ENCODE measurements around the gene JAKMIP2. TPM values are rescaled to one million over a fixed set of nuclear protein-coding genes. Genes with fewer than 3 reads are reported as not detected.

The JAKMIP2 gene
- total RNA-seq, 1 experiment from 2014 or later, result 67.4 TPM

GRCh38 chr5:147616421-147616820 is 166.1 kb downstream of the JAKMIP2 start:
- no TSS peak for BruUV-seq (replicated peaks)
- Histone ChIP-seq H3K36me3 (ENCODE audit: insufficient read depth, low read length, poor library complexity, severe bottlenecking) (peaks cover 97% of the 10 kb centered on the region), H3K4me1 (ENCODE audit: insufficient read depth, low read length, poor library complexity, severe bottlenecking) (peaks cover 4% of the 10 kb centered on the region), H3K27ac (ENCODE audit: low read depth, low read length, poor library complexity, severe bottlenecking) (no peak overlapping the region), H3K27me3 (replicated peaks; ENCODE audit: insufficient read depth, low read depth, low read length, poor library complexity) (no peaks in the 10 kb centered on the region), H3K4me3 (ENCODE audit: low read depth, low read length, poor library complexity, severe bottlenecking) (no peak overlapping the region), H3K9me3 (ENCODE audit: low read depth, low read length, poor library complexity, severe bottlenecking) (no peaks in the 10 kb centered on the region)
- no peak for DNase-seq (ENCODE audit: low spot score)
- ChIA-PET CTCF (no interaction called here), POLR2A (ENCODE audit: low non-redundant PET) (no interaction called here)
- intact Hi-C loops (cut with micrococcal nuclease; ENCODE audit: unreplicated experiment), result no loop called here
- TF ChIP-seq, protein P1, sequence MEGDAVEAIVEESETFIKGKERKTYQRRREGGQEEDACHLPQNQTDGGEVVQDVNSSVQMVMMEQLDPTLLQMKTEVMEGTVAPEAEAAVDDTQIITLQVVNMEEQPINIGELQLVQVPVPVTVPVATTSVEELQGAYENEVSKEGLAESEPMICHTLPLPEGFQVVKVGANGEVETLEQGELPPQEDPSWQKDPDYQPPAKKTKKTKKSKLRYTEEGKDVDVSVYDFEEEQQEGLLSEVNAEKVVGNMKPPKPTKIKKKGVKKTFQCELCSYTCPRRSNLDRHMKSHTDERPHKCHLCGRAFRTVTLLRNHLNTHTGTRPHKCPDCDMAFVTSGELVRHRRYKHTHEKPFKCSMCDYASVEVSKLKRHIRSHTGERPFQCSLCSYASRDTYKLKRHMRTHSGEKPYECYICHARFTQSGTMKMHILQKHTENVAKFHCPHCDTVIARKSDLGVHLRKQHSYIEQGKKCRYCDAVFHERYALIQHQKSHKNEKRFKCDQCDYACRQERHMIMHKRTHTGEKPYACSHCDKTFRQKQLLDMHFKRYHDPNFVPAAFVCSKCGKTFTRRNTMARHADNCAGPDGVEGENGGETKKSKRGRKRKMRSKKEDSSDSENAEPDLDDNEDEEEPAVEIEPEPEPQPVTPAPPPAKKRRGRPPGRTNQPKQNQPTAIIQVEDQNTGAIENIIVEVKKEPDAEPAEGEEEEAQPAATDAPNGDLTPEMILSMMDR (conservative IDR thresholded peaks at IDR 0.05; ENCODE audit: low read depth, low read length), result no peak
- no peak for TF ChIP-seq EZH2 (IDR thresholded peaks at IDR 0.05; ENCODE audit: borderline replicate concordance, low read depth, low read length, poor library complexity, severe bottlenecking)

DNA sequence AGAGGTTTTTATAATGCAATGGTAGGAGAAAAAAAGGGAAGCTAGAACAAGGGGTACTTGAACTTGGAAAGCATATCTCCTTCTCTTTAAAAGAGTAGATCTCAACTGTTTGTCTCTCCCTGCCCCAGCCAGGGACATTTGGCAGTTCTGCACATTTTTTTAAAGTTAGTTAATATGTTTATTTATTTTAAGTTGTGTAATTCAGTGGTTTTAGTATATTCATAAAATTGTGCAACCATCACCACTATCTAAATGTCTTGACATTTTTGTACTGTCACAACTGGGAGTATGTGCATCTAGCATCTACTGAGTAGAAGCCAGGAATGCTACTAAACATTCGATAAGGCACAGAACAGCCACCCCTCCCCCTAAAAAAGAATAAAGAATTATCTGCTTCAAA is 169.2 kb downstream of the JAKMIP2 start:
- Histone ChIP-seq H3K27me3 (replicated peaks; ENCODE audit: insufficient read depth, low read depth, low read length, poor library complexity) (no peaks in the 10 kb centered on the region), H3K4me3 (ENCODE audit: low read depth, low read length, poor library complexity, severe bottlenecking) (no peak overlapping the region), H3K9me3 (ENCODE audit: low read depth, low read length, poor library complexity, severe bottlenecking) (no peaks in the 10 kb centered on the region), H3K36me3 (ENCODE audit: insufficient read depth, low read length, poor library complexity, severe bottlenecking) (peaks cover 81% of the 10 kb centered on the region), H3K27ac (ENCODE audit: low read depth, low read length, poor library complexity, severe bottlenecking) (no peak overlapping the region), H3K4me1 (ENCODE audit: insufficient read depth, low read length, poor library complexity, severe bottlenecking) (no peaks in the 10 kb centered on the region)
- no peak for DNase-seq (ENCODE audit: low spot score)
- intact Hi-C loops (cut with micrococcal nuclease; ENCODE audit: unreplicated experiment), result no loop called here
- no peak for TF ChIP-seq EZH2 (IDR thresholded peaks at IDR 0.05; ENCODE audit: borderline replicate concordance, low read depth, low read length, poor library complexity, severe bottlenecking)
- TF ChIP-seq, protein P1 (conservative IDR thresholded peaks at IDR 0.05; ENCODE audit: low read depth, low read length), result no peak
- ChIA-PET CTCF (no interaction called here), POLR2A (ENCODE audit: low non-redundant PET) (no interaction called here)
- no TSS peak for BruUV-seq (replicated peaks)

DNA sequence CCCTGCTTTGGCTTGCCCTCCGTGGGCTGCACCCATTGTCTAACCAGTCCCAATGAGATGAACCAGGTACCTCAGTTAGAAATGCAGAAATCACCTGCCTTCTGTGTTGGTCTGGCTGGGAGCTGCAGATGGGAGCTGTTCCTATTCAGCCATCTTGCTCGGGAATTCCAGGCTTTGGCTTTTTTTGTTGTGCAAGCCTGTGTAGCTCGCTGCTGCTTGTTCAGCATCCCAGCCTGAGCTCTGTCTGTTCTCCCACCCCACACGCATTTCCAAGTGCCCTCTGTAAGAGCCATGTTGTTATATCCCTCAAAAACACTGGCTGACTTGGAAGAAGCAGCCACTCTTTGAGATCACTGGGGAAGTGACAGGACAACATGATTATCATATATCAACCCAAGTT is 171.0 kb downstream of the JAKMIP2 start:
- no peak overlapping the region for H3K4me3 ChIP-seq (ENCODE audit: low read depth, low read length, poor library complexity, severe bottlenecking)
- ChIA-PET CTCF (no interaction called here), POLR2A (ENCODE audit: low non-redundant PET) (no interaction called here)
- no peaks in the 10 kb centered on the region for H3K9me3 ChIP-seq (ENCODE audit: low read depth, low read length, poor library complexity, severe bottlenecking)
- no peak for DNase-seq (ENCODE audit: low spot score)
- no peaks in the 10 kb centered on the region for H3K27me3 ChIP-seq (replicated peaks; ENCODE audit: insufficient read depth, low read depth, low read length, poor library complexity)
- peaks cover 63% of the 10 kb centered on the region for H3K36me3 ChIP-seq (ENCODE audit: insufficient read depth, low read length, poor library complexity, severe bottlenecking)
- H3K4me1 ChIP-seq (ENCODE audit: insufficient read depth, low read length, poor library complexity, severe bottlenecking), result no peaks in the 10 kb centered on the region
- BruUV-seq (replicated peaks), result no TSS peak
- intact Hi-C loops (cut with micrococcal nuclease; ENCODE audit: unreplicated experiment), result no loop called here
- no peak overlapping the region for H3K27ac ChIP-seq (ENCODE audit: low read depth, low read length, poor library complexity, severe bottlenecking)
- TF ChIP-seq, protein P1 (conservative IDR thresholded peaks at IDR 0.05; ENCODE audit: low read depth, low read length), result no peak
- TF ChIP-seq EZH2 (IDR thresholded peaks at IDR 0.05; ENCODE audit: borderline replicate concordance, low read depth, low read length, poor library complexity, severe bottlenecking), result no peak

All from A673 (cell line).